Glomerular visceral epithelial cell (primary cell): ENCODE data around the gene HNRNPAB.

Experiments
- DNase-seq: peaks from one replicate; pipeline ENCODE4 v3.0.0-alpha.2; 2016; ENCODE audit errors: extremely low spot score

The HNRNPAB gene

GRCh38 chr5:178204182-178204934 lies at the start of gene HNRNPAB:
Gene HNRNPAB, plus strand, starts transcription at chr5:178204533. Its CDS starts 305 bp downstream, at chr5:178204838.
- peak; percentile 98 for DNase-seq

GRCh38 chr5:178155065-178155464 lies 49.3 kb upstream of the HNRNPAB start:
- DNase-seq, result peak; percentile 33

- DNase-seq, result no peak
Measured at GRCh38 chr5:178160176-178160575, 44.2 kb upstream of the HNRNPAB start.

GRCh38 chr5:178162481-178162880 lies 41.9 kb upstream of the HNRNPAB start:
- no peak for DNase-seq

- DNase-seq, result peak; percentile 87
Measured at GRCh38 chr5:178163772-178164735, 40.3 kb upstream of the HNRNPAB start.

GRCh38 chr5:178165581-178165980 lies 38.8 kb upstream of the HNRNPAB start:
- no peak for DNase-seq

GRCh38 chr5:178170455-178170854 lies 33.9 kb upstream of the HNRNPAB start:
- DNase-seq, result no peak

GRCh38 chr5:178174456-178174855 lies 29.9 kb upstream of the HNRNPAB start:
- no peak for DNase-seq

GRCh38 chr5:178176791-178177190 lies 27.5 kb upstream of the HNRNPAB start:
- DNase-seq, result no peak

GRCh38 chr5:178177569-178177968 lies 26.8 kb upstream of the HNRNPAB start:
- no peak for DNase-seq

GRCh38 chr5:178180141-178180863 lies 24.0 kb upstream of the HNRNPAB start:
- DNase-seq, result no peak

- DNase-seq, result no peak
Measured at GRCh38 chr5:178182158-178182876, 22.0 kb upstream of the HNRNPAB start.

GRCh38 chr5:178186427-178186826 lies 17.9 kb upstream of the HNRNPAB start:
- DNase-seq, result no peak

GRCh38 chr5:178187014-178187413 lies 17.3 kb upstream of the HNRNPAB start, which contains the start of gene GMCL2:
Gene GMCL2, minus strand, starts transcription at chr5:178187371. Its CDS starts 72 bp downstream, at chr5:178187299.
- no peak for DNase-seq

GRCh38 chr5:178189433-178189832 lies 14.9 kb upstream of the HNRNPAB start:
- no peak for DNase-seq

GRCh38 chr5:178191661-178192060 lies 12.7 kb upstream of the HNRNPAB start:
- DNase-seq, result no peak

- DNase-seq, result no peak
Measured at GRCh38 chr5:178192244-178192643, 12.1 kb upstream of the HNRNPAB start.

GRCh38 chr5:178192787-178193186 lies 11.5 kb upstream of the HNRNPAB start:
- DNase-seq, result no peak

- DNase-seq, result no peak
Measured at GRCh38 chr5:178193251-178193809, 11.0 kb upstream of the HNRNPAB start.

- DNase-seq, result no peak
Measured at GRCh38 chr5:178194026-178194425, 10.3 kb upstream of the HNRNPAB start.

- DNase-seq, result no peak
Measured at GRCh38 chr5:178196281-178196812, 8.0 kb upstream of the HNRNPAB start.
